HL-60/S4 treated with phorbol 12-myristate 13-acetate at 8.2 ng/mL for 4 days and 3 days (cell line): ENCODE data around the gene ABCA7.

ENCODE experiments used
- in situ Hi-C: fragments of 300-500 bp; cut with MboI; formaldehyde crosslinking; loops from 2 replicates; pipeline ENCODE4 v1.15.0; 2022; ENCODE audit warnings: low sequenced_read_pairs

The ABCA7 gene

DNA sequence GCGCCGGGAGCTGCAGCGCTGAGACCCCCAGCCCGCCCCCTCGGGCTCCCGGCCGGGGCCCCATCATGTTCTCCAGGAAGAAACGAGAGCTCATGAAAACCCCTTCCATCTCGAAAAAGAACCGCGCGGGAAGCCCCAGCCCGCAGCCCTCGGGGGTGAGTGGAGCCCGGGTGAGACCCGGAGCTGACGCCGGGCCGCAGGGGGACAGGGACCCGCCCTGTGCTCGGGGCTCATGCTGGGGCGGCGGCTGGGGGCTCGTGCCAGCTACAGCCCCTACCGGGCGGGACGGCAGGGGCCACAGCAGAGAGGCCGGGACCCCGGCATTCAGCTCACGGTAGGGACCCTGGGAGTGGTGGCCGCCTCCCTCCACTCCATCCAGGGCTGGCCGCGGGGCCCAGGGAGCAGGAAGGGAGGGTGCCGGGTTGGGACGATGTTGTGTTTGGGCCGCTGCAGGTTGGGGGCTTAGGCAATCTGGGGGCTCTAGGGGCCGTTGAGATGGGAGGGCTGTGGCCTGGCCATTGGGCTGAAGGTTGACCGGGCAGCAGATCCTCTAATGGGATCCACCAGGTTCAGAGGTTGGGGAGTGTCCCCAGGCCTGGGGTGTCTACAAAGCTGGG, 27.5 kb downstream of the ABCA7 start:
- in situ Hi-C loops, result no loop called here

DNA sequence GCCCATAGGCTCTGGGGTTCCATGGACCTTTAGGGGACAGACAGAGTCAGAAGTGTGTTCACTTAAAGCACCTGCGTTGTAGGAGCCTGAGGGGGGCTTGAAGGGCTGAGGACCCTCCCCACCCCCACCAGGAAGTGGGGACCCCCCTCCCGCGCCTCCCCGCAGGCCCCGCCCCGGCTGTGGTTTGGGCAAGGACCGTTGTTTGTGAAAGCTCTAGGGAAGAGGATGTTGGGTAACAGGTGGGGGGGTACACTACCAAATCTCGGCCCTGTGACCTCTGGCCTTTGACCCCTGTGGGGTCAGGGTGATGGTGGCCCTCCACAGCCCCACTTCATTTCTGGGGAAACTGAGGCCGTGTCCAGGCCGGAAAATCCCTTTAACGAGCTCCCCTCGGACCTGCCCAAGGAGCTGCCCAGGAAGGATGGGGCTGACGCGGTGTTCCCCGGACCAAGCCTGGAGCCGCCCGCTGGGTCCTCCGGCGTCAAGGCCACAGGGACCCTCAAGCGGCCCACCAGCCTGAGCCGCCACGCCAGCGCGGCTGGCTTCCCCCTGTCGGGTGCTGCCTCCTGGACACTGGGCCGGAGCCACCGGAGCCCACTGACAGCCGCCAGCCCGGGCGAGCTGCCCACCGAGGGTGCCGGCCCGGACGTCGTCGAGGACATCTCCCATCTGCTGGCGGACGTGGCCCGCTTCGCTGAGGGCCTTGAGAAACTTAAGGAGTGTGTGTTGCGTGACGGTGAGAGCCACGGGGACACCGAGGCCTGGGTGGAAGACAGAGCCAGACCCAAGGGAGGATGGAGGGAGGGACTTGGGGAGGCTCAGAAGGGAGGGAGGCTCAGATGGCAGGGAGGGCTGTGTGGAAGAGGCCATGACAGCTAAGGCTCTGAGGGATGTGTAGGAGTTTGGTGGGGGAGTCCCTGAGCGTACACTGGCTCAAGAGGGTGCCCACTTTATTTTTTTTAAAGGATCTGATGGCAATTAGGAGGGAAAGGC, 28.4 kb downstream of the ABCA7 start:
- in situ Hi-C loops, result no loop called here

DNA sequence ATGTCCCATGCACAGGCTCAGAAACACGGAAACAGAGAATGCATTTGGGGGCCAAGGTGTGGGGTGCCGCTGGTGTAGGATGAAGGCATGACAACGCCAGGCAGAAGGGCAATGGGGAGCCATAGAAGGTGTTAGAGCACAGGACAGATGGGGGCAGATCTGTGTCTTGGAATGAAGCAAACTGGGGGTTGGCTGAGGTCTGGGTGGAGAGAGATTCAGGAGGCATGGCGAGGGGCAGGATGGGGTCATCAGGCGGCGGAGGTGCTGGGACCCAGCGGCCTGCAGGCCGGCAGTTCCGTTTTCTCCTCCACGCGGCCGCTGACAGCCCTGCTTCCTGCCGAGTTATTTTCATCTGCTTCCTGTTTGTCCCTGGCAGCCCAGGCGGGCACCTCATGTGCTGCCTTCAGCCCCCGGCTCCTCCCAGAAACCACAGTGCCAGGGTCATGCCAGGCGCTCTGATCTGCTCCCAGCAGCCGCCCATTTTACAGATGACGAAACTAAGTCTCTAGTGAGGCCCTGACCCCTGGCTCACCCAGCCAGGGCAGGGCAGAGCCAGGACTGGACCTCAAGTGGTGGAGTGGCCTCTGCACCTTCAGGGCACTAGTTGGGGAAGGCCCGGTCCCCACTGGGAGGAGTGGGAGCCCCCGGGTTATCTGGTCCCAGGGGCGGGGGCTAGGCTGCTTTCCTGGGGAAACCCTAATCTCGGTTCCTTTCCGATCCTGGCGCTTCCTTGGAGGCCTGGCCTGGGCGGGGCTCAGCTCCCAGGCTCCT, 29.3 kb downstream of the ABCA7 start:
- in situ Hi-C loops, result no loop called here

DNA sequence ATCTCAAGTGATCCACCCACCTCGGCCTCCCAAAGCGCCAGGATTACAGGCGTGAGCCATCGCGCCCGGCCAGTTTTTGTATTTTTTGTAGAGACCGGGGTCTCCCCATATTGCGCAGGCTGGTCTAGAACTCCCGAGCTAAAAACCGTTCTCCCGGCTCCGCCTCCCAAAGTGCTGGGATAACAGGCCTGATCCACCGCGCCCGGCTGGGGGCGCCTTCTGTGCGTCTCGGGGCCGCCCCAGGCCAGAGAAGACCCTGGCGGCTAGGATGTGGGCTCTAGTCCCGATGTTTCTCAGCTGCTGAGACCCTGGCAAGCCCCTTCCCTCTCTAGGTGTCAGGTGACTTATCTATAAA, 30.6 kb downstream of the ABCA7 start:
- in situ Hi-C loops, result no loop called here

DNA sequence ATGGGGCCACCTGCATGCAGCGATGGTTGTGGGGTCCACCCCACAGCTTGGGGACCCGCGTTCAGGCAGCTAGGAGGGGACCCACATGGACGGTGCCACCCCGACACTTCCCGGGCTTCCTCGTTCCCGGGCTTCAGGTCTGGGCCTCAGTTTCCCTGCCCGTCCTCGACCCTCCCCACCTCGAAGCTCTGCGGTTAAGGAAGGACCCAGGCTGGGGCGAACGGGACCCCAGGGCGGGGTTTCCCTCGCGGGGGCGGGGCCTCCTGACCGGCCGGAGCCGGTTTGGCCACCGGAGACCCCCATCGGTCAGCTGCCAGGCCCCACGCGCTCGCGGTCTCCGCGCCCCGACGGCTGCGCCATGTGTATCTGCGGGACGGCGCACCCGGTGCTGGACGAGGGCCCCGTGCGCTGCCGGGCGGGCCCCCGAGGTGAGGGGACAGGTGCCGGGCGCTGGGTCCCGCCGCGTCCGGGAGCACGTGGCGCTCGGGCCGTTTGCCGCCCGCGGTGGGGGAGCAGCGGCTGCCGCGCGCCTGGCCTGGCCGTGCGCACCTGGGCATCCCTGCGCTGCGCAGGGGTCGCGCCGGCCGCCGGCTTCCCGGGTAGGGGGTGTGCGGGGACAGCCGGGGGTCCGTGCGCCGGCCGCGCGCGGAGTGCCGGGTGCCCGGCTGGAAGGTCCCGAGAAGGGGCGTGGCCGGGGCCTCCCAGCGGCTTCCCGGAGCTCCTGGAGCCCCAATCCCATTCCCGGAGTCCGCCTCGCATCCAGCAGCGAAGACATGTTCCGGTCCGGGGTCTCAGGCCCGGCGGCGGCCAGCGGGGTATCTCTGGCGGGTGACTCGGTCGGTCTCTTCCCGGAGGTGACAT, 31.3 kb downstream of the ABCA7 start:
- in situ Hi-C loops, result no loop called here

DNA sequence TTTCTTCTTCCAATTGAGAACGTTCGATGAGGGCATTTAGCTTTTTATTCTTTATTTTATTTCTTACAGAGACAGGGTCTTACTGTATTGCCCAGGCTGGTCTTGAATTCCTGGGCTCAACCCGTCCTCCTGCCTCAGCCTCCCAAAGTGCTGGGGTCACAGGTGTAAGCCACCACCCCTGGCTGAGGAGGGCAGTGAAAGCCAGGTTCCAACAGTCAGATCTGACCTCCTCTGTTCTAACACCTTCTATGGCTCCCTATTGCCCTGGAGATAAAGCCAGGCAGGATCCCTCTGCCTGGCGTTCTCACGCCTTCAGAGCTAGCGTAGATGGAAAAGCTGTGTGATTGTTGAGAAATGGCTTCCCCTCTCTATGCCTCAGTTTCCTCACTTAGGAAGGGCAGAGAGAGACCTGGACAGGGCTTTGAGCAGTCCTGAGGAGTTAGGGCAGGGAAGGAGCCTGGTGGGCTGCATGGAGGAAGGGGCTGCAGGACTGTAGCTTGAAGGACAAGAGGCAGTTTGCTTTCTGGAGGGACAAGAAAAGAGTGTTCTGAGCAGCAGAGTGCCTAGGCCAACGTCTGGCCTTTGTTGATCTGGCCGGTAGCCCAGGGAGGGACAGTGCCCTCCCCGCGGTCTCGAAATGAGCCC, 32.6 kb downstream of the ABCA7 start:
- in situ Hi-C loops, result no loop called here

DNA sequence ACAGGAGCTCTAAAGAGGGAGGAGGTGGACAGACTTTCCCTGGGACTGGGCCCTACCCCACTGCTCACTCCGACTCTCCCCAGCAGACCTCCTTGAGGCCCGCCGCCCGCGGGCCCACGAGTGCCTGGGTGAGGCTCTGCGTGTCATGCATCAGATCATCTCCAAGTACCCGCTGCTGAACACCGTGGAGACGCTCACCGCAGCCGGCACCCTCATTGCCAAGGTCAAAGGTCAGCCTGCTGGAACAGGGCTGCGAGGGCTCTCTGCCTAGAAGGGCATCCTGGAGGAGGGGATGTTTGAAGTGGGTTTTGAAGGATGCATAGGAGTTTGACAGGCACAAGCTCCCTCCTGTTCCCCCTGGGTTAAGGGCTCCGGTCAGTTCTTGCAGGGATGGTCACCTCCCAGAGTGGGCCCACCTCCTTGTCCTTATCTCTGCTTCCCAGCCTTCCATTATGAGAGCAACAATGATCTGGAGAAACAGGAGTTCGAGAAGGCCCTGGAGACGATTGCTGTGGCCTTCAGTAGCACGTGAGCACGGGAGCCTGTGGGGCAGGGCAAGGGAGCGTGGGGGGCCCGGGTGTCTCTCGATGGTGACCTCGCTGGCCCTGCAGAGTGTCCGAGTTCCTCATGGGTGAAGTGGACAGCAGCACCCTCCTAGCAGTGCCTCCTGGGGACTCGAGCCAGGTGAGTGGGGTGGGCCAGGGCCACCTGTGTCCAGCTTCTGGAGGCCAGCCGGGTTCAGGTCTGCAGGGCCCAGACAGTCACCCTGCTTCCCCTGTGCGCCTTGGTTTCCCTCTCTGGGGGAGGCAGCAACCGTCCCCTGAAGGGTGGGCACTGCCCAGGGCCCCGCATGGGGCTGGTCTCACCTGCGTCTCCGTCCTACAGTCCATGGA, 33.4 kb downstream of the ABCA7 start:
- in situ Hi-C loops, result no loop called here

DNA sequence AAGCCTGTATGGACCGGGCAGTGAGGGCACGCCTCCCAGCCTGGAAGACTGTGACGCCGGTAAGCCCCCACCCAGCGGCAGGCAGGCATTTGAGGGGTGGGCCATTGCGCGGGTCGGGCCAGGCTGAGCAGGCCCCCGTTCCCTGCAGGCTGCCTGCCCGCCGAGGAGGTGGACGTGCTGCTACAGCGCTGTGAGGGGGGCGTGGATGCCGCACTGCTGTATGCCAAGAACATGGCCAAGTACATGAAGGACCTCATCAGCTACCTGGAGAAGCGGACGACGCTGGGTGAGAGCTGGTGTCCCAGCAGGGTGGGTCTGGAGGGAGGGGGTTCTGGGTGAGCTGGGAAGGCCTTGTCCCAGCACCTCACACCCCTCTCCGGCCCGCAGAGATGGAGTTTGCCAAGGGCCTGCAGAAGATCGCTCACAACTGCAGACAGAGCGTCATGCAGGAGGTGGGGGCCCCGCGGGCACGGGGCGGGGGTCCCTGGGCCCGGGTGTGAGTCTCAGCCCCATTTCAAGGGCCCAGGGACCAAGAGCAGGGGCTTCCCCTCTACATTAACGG, 34.1 kb downstream of the ABCA7 start:
- in situ Hi-C loops, result no loop called here

DNA sequence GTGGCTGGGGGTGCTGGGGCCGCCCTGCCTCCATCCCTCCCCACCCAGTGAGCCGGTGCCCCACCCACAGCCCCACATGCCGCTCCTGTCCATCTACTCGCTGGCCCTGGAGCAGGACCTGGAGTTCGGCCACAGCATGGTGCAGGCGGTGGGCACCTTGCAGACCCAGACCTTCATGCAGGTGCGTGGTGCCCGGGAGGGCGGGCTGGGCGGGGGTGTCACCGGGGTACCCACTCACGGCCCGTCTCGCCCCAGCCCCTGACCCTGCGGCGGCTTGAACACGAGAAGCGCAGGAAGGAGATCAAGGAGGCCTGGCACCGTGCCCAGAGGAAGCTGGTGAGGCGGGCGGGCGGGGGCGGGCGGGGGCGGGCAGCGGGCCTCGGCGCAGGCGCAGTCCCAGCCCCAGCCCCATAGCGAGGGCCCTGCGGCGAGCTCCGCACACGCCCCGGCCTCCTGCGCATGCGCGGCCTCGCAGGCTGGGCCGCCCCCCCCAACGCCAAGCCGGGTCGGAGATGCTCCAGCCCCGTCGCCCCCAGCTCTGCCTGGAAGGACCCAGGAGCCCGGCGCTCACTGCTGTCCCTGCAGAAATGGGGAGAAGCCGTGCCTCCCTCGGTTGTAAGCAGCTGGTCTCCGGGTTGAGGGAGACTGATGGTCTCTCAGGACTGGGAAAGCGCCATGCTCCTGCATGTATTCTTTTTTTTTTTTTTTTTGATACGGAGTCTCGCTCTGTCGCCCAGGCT, 34.8 kb downstream of the ABCA7 start:
- in situ Hi-C loops, result no loop called here

DNA sequence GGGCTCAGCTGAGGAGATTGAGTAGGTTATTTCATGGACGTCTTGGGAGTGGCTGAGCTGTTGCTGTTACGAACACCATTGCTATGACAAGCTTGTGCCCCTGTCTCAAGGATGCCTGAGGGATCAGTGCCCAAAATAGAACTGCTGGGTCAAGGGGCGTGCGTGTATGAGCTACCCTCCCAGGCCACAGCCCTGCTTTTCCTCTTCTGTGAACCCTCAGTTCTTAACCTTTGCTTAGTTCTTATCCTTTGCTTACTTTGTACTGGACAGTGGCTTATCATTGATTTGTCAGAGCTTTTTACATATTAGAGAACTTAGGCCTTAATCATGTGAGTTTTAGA, 36.1 kb downstream of the ABCA7 start:
- in situ Hi-C loops, result no loop called here

DNA sequence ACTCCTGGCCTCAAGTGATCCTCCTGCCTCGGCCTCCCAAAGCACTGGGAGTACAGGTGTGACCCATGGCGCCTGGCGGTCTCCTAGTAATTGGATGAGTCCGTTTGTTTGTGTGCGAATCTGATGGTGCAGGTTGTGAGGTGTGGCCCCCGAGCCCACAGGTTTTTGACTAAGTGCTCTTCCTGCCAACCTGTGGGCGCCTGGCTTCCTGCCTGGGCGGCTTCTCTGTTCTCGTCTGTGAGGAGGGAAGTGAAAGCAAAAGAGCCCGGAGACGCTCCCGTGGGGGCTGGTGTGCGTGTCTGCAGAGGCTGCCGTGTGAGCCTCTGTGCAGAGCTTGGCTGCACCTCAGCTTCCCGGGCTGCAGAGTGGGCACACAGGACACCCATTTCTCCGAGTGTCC, 37.0 kb downstream of the ABCA7 start:
- in situ Hi-C loops, result no loop called here

DNA sequence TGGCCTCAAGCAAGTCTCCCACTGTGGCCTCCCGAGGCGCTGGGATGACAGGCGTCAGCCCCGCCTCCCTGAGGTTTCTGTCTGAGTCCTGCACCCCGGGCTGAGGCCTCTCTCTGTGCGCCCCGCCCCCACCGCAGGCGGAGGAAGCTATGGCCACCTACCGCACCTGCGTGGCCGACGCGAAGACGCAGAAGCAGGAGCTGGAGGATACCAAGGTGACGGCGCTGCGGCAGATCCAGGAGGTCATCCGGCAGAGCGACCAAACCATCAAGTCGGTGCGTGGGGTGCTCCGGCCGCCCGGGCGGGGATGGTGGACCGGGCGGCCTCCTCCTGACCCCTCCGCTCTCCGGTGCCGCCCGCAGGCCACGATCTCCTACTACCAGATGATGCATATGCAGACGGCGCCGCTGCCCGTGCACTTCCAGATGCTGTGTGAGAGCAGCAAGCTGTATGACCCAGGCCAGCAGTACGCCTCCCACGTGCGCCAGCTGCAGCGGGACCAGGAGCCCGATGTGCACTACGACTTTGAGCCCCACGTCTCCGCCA, 39.7 kb downstream of the ABCA7 start:
- in situ Hi-C loops, result no loop called here

DNA sequence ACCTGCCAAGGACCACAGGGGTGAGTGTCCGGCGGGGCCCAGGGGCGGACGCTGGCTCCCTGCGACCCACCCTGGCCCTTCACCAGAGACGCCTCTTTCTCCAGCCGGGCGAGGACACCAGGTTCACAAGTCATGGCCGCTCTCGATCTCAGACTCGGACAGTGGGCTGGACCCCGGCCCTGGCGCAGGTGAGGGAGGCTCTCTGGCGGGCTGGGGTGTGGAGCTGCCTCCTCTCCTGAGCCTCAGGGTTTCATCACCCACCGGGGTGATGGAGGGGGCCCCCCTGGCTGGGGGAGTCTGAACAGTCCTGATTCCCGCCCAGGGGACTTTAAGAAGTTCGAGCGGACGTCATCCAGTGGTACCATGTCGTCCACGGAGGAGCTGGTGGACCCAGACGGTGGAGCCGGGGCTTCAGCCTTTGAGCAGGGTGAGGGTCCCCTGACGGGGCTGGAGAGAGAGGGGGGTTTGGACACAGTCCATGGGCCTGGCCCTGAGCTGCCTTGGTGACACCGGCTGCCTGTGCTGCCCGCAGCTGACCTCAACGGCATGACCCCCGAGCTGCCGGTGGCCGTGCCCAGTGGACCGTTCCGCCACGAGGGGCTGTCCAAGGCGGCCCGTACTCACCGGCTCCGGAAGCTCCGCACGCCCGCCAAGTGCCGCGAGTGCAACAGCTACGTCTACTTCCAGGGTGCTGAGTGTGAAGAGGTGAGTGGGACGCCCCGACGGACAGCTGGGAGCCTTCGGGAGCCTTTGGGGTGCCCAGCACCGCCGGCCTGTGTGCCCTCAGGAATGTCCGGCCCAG, 40.7 kb downstream of the ABCA7 start:
- in situ Hi-C loops, result no loop called here

DNA sequence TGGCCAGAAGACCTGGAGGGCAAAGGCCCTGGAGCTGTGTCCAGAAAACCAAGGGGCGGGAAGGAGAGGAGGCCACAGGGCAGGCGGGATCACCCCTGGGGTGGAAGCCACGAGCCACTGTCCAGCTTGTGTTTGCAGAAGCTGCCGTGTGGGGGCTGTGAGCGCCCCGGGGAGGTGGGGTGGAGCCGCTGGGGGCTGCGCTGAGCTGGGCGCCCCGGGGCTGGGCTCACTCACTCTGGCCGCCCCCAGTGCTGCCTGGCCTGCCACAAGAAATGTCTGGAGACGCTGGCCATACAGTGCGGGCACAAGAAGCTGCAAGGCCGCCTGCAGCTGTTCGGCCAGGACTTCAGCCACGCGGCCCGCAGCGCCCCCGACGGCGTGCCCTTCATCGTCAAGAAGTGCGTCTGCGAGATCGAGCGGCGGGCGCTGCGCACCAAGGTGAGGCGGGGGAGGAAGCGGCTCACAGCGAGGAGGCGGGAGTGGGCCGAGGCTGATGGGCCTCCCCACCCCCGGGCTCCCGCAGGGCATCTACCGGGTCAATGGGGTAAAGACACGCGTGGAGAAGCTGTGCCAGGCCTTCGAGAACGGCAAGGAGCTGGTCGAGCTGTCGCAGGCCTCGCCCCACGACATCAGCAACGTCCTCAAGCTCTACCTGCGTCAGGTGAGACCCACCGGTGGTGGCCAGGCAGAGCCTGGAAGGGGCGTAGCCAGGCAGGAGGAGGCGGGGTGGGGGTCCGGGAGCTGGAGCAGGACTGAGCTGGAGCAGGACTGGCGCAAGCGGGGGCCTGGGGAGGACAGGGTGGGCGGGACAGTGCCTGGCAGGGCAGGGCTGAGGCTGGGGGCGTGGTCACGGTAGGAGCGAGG, 41.6 kb downstream of the ABCA7 start:
- in situ Hi-C loops, result no loop called here

DNA sequence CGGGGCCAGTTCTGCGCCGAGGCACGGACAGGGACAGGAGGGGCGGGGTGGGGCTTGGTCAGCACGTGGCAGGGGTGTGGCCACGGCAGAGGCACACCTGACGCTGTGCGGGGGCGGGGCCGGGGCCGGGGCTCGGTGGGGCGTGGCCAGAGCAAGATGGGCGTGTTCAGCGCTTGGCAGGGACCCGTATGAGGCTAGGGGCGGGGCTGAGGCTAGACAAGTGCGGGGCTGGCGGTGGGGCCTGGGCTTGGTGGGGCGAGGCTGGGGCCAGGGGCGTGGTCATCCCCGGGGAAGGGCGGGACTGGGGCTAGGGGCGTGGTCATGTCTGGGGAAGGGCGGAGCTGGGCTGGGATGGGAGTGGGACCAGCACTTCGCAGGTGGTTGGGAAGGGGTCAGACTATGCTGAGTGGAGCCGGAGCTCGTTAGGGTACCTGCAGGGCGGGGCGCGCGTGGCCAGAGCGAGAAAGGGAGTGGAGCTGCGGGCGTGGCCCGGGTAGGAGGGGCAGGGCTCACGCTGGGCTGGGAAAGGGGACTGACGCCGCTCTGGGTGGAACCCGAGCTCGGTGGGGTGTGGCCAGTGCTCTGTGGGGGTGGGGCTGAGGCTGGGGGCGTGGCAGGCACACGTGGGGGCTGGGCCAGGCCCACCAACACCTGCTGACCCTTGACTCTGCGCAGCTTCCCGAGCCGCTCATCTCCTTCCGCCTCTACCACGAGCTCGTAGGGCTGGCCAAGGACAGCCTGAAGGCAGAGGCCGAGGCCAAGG, 42.4 kb downstream of the ABCA7 start:
- in situ Hi-C loops, result no loop called here
